PFSK-1 (cell line): ENCODE data around the gene SOWAHB.

Experiments used
- FOXP2 ChIP-seq: optimal IDR thresholded peaks from 2 replicates; pipeline ENCODE3; 2011; ENCODE audit warnings: borderline replicate concordance, control low read depth, inconsistent platforms; ENCODE audit not compliant: insufficient read depth; ENCODE audit errors: extremely low read length, extremely low read depth
- POLR2AphosphoS5 ChIP-seq: IDR thresholded peaks from 2 replicates; pipeline ENCODE4 v1.6.1; 2012; ENCODE audit warnings: low read depth, mild to moderate bottlenecking, control low read depth, low read length, moderate library complexity
- REST ChIP-seq, 2 experiments: IDR thresholded peaks; 2 replicates each; pipeline versions ENCODE4 v1.6.1 to v1.8.0; 2011 to 2012; ENCODE audit warnings: low read depth in 2 of 2, low read length in 2 of 2, control low read depth in 1 of 2, inconsistent platforms in 1 of 2, mild to moderate bottlenecking in 1 of 2, moderate library complexity in 1 of 2; ENCODE audit not compliant: insufficient read depth in 1 of 2
- SIN3A ChIP-seq: IDR thresholded peaks from 2 replicates; pipeline ENCODE4 v1.6.1; 2012; ENCODE audit warnings: mild to moderate bottlenecking, low read length, moderate library complexity, borderline replicate concordance; ENCODE audit not compliant: insufficient read depth
- TAF1 ChIP-seq: IDR thresholded peaks from 2 replicates; pipeline ENCODE4 v1.6.1; 2012; ENCODE audit warnings: low read length, control low read depth, borderline replicate concordance; ENCODE audit not compliant: insufficient read depth

SOWAHB gene

GRCh38 chr4:76856243-76857073 is 41.5 kb downstream of the SOWAHB start:
- TF ChIP-seq TAF1, result no peak
- no peak for TF ChIP-seq REST (IDR thresholded peaks at IDR 0.05; ENCODE audit: insufficient read depth in 1 of 2, low read depth in 2 of 2, low read length in 2 of 2)
- no peak for TF ChIP-seq SIN3A
- no peak for TF ChIP-seq FOXP2
- TF ChIP-seq POLR2AphosphoS5, result no peak

GRCh38 chr4:76854858-76855257 is 43.1 kb downstream of the SOWAHB start:
- no peak for TF ChIP-seq FOXP2
- TF ChIP-seq POLR2AphosphoS5, result no peak
- TF ChIP-seq REST (IDR thresholded peaks at IDR 0.05; ENCODE audit: insufficient read depth in 1 of 2, low read depth in 2 of 2, low read length in 2 of 2), result no peak
- TF ChIP-seq SIN3A, result no peak
- TF ChIP-seq TAF1, result no peak

GRCh38 chr4:76851375-76851774 is 46.6 kb downstream of the SOWAHB start:
- no peak for TF ChIP-seq POLR2AphosphoS5
- TF ChIP-seq REST (IDR thresholded peaks at IDR 0.05; ENCODE audit: insufficient read depth in 1 of 2, low read depth in 2 of 2, low read length in 2 of 2), result no peak
- TF ChIP-seq TAF1, result no peak
- no peak for TF ChIP-seq FOXP2
- TF ChIP-seq SIN3A, result no peak

- TF ChIP-seq FOXP2 (no peak), REST (IDR thresholded peaks at IDR 0.05; ENCODE audit: insufficient read depth in 1 of 2, low read depth in 2 of 2, low read length in 2 of 2) (no peak), POLR2AphosphoS5 (no peak), SIN3A (no peak), TAF1 (no peak)
Measured at GRCh38 chr4:76850010-76850441, 47.9 kb downstream of the SOWAHB start.
